T-helper 9 cell (primary cell): ENCODE data around the gene GPS1.

Source experiments
- DNase-seq: peaks from one replicate; pipeline ENCODE4 v3.0.0-alpha.2; 2020

GPS1 gene

DNA sequence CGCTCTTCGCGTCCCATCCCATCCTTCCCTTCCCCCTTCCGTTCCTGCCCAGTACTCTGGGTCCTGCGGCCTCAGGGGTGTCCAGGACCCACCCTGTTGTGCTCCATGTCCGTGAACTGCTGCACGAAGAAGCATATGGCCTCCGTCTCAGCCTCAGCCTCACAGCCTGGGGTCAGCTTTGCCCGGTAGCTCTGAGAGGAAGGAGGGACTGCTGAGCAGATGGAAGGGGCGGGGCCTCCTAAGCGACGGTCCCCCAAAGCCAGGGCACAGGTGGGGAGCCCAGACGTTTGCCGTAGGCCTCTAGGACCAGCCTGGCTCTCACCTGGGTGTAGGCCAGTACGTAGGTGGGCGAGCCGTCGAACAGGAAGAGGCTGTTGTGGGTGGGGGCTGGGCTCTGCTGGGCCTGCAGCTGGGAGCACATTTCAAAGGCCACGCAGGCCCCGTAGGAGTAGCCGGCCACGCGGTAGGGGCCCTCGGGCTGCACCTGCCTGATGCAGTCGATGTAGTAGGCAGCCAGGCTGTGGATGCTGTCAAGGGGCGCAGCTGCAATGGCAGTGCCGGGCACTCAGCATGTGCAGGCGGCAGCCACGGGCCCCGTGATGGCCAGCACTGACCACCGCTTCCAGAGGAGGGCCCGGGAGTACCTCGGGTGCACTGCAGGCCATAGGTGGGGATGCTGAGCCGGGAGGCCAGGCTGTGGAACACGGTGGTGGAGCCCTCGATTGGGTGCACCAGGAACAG is 28.5 kb downstream of the GPS1 start:
- no peak for DNase-seq

DNA sequence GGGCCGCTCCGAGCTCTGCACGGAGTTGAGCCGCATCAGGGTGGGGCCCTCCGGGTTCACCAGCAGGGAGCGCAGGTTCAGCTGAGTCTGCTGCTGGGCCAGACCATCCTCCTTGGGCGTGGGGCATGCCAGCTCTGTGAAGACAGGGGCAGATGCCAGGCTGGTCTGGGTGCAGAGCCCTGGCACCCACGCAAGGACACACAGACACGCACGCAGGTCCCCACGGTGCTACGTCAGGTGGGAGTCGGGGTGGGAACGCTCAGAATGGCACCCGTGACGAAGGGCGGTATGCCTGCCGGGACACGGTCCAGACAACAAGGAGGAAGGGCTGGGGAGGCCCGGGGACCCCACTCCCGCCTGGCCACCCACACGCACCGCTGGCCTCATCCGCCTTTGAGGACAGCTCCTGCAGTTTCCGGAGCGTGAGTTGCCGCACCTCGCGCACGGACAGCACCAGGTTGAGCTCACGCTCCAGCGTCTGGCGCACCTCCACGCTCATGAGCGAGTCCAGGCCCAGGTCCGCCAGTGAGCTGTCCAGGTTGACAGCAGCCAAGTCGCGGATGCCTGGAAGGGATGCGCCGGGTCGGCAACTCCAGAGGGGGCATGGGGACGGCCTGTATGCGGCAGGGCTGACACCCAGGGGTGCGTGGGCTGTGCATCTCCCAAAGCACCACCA is 29.2 kb downstream of the GPS1 start:
- DNase-seq, result no peak

DNA sequence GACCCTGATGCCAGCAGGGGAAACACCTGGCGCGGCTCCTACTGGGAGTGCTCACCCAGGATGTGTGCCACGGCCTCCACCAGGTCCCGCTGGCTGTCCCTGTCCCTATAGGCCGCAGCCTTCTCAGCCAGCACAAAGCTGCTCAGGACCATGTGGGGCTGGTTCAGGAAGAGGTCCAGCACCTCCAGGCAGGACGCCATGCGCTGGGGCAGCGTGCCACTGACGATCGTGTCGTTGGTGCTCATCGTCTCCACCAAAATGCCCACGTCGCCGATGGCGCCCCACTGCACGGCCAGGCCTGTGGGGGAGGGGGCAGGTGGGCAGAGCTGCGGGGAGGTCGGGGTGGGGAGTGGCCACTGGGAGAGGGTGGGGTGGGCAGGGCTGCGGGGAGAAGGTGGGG is 29.8 kb downstream of the GPS1 start:
- DNase-seq, result no peak

DNA sequence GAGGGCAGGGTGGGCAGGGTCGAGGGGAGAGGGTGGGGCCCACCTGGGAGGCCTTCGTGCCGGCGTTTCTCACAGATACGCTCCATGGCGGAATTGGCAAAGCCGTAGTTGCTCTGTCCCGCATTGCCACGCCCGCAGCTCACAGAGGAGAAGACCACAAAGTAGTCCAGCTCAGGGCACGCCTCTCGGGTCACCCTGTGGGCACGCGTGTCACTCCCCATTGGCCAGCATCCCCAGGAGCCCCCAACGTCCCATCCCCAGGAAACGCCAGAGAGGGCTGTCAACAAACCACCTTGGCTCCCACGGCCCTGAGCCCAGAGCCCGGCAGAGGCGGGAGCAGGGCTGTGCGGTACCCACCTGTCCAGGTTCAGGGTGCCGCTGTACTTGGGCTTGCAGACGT is 30.3 kb downstream of the GPS1 start:
- no peak for DNase-seq

DNA sequence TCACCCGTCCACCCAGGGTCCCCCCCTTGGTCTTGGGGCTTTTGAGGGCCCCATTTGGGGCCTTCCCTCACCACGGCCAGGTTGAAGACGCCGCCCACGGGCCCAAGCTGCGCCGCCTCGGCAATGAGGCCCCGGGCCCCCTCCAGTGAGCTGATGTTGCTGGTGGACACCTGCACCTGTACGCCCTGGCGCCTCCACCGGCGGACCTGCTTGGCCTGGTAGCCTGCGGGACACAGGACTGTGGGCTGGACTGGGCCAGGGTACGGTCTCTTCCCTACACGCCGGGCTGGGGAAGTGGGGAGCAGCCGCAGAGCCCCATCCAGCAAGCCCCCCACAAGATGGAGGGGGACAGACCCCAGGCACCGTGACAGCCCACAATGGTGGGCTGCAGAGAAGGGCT is 30.8 kb downstream of the GPS1 start:
- no peak for DNase-seq

DNA sequence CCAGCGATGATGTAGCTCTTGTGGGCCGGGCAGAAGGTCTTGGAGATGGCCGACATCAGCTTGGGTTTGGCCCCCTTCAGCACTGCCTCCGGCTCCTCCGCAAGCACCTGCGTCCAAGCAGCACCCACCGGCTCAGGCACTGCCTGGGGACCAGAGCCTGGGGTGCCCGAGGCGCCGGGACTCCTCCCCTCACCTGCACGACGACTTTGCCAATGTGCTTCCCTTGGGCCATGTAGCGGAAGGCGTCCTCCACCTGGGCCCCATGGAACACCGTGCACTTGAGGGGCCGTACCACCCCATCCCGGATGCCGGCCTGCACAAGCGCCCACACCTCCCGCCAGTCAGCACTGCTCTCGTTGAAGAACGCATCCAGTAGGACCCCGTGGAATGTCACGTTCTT is 31.3 kb downstream of the GPS1 start:
- no peak for DNase-seq

DNA sequence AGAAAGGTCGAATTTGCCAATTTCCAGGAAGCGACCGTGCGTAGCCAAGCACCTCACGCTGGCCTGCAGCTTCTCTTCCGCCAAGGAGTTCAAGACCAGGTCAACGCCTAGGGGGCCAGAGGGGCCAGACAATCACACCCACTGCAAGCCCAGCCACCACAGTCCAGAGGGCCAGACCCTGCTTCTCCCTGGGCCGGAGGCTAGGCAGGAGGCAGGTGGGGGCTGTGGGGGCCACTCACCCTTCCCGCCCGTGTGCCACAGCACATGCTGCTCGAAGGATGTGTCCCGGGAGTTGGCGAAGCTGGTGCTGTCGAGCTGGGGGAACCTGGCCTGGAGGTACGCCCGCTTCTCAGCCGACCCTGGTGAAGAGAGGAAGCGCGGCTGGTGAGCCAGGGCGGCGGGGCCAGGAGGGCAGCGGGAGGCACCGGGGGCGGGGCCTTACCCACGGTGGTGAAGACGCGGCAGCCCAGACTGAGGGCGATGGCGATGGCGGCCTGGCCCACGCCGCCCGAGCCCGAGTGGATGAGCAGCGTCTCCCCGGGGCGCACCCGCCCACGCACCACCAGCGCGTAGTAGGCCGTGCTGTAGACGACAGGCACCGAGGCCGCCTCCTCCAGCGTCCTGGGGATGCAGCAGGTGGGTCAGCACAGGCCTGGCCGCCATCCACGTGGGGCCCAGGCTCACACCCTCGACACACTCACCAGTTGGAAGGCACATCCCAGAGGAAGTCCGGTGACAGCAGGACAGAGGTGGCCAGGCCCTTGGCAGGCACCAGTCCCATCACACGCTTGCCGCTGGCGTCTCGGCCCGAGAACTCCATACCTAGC is 32.0 kb downstream of the GPS1 start:
- no peak for DNase-seq

DNA sequence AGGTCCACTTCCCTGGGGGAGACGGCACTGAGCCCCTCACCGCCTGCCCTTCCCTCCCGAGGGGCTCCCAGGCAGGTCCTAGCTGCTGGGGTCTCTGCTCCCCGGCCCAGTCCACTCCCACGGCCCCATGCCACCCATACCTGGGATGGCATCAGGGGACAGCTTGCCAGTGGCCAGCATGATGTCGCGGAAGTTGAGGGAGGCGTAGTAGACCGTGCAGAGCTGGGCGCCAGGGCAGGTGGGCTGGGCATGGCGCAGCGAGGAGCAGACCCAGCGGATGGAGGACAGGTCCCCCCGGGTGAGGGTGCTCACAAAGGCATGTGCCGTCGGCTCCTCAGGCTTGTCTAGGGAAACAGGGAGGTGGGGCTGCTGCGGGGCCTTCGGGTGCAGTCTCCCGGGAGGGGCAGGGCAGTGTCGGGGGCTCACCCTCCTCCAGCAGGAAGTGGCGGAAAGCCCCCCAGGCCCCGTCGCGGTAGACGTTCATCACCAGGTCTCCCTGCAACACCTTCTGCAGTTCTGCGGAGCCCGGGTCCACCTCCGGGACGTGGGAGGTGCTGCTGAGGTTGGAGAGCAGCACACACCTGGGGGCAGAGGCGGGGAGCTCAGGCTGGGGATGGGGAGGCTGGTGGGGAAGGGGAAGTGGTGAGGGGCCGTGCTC is 32.8 kb downstream of the GPS1 start:
- DNase-seq, result no peak

DNA sequence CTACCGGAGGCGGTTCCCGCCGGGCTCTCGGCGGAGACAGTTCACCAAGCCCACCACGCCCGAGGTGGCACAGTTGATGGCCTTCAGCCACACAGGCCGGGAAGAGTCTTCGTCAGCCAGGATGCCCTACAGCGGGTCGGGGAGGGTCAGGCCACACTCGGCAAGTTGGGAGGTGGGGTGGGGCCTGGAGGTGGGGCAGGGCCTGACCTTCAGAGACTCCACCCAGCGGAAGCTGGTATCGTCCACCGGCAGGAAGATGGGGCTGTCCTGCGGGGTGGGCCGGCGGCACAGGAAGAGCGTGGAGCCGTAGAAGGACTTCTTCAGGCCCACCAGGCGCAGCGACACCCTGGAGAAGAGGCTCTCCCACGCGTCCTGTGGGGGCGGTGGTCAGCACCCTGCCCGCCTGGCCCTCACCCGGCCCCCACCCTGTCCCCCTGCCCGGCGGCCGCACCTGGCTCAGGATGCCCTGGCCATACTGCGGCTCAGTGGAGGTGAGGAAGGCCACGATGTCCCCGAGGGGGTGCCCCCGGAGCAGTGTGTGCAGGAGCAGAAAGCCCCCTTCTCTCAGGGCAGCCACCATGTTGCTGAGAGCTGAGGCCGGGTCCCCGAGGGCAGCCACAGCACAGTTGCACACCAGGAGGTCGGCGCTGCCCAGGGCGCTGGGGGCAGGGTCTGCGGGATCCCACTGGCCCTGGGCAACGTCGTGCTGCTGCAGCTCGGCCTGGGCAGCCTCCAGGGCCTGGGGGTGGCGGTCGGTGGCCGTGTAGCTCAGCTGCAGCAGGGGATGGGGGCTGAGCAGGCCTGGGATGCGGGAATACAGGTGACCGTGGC is 33.5 kb downstream of the GPS1 start:
- DNase-seq, result no peak

DNA sequence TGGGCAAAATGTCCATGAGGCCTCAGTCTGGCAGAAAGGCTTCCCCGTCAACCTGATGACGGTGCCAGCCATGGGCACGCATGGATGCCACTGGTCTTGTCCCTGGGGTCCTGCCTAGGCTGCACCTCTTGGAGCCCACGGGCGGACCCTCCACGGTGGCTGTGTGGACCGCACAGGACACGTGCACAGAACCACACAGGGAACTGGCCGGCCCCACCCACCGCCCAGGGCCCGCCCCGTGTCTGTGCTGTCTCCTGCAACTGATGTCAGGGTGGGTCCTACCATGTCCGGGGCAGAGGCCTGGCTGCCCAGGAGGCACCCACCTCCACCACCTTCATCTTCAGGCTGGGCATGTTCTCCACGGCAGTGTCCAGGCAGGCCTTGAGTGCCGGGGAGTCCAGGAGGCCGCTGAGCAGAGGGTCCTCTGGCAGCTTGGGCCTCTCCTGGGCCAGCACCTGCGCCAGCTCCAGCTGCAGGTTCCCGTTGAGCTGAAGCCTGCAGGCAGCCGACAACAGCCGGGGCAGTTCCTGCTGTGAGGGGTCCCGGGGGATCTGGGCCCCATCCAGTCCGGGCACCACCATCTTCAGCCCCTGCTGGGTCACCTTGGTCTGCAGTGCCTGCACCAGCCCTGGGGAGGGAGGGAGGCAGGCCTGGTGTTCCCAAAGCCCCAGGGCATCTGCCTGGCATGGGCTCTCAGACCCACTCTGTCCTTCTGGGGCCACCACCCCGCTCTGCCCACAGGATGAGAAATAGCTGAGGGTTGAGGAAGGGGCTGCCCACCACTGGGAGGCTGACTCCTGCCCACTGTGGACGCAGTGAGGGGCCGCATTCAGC is 34.5 kb downstream of the GPS1 start:
- no peak for DNase-seq

DNA sequence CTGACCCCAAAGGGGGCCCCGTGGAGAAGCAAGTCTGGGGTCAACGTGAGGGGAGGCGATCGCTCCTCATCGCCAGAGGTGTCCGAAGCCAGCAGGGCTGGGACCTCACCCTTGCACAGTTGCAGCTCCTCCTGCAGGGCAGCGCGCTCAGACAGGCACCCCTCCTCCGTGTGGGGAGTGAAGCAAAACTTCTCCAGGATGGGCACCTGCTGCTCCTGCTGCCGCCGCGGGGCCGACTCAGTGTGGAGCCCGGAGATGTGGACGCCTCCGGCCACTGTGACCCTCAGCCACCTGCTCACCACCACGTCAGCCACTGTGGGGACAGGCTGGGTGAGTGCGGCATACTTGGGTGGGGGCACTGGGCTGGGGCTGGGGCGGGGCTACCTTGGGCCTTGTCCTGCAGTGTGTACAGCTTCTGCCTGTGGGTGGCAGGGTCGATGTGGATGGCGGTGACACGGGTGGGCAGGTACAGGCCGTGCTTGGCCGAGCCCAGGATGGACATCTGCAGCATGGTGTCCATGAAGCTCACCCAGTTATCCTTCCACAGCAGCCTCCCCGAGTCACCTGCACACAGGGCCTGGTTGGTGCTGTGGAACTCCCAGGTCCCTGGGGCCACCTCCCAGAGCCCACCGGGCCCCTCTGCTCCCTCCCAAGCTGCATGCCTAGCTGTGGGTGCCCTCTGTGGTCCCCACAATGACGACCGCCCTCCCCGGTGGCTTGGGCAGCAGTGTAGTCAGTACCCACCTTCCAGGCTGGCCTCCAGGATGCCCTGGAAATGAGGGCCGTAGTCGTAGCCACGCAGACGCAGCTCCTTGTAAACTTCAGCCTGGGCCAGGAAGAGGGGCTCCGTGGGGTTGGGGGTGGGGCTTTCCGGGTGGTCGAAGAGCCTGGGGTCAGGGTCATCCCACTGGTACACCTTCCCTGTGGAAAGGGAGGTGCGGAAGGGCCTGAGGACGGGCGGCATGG is 35.5 kb downstream of the GPS1 start:
- no peak for DNase-seq

DNA sequence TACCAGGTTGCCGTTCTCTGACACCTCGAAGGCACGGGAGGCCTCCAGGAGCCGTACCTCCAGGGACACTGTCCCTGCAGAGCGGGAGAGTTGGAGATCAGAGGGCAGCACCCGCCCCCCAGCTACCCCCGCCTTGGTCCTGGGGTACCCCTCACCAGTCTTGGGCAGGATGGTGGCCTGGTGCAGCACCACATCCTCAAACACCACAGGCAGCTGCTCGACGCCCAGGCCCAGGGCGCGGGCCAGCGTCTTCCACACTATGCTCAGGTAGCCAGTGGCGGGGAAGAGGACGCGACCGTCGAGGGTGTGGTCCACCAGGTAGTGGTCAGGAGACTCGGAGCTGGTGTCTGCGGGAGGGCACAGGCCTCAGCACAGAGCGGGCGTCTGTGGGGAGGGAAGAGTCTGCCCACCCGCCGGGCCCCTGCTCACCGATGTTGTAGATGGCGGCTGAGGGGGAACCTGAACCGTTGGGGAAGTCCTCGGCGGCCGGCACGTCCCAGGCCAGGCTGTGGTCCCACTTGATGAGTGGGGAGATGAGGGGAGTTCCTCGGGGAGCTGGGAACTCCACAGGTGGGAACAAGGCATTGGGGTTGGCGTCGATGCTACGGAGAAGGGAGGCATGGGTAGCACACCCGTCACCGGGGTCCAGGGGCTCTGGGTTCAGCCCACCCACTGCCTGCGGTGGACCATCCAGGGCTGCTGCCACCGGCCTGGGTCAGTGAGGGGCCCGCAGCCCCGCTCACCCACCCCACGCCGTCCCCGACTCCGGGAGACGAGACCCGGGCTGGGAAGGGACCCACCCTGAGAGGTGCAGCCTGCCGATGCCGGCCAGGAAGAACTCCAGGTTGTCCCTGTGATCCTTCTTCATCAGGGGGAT is 36.5 kb downstream of the GPS1 start:
- DNase-seq, result no peak

DNA sequence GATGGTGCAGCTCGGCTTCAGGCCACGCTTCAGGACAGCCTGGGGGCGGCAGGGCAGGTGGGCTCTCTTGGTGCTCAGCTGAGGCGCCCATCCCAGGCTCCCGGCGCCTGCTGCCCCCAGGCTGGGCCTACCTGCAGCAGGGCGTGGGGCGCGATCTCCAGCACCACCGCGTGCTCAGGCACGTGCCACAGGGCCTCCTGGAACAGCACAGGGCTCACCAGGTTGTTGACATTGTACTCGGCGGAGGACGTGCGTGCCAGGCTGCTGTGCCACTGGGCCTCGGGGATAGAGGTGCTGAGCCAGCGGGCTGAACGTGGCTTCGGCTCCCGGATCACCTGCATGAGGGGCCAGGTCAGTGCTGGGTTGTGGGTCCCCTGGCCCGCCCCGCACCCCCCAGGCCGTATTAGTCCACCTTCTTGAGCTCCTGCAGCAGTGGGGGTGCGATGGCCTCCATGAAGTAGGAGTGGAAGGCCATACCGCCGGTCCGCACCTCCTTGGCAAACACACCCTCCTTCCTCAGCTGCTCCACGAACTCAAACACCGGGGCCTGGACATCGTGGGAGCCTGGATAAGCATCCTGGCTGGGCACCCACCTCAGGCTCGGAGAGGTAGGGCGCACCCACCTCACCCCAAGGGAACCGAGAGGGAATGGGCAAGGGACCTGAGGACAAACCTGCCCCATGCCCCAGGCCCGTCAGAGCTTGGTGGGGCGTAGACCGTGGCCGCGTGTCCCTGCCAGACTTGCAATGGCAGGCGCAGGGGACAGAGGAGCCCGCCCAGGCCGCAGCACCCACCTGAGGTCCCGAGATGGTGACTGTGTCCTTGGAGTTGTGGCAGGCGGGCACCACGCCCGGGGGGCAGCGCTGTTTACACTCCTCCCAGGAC is 37.4 kb downstream of the GPS1 start:
- DNase-seq, result no peak

DNA sequence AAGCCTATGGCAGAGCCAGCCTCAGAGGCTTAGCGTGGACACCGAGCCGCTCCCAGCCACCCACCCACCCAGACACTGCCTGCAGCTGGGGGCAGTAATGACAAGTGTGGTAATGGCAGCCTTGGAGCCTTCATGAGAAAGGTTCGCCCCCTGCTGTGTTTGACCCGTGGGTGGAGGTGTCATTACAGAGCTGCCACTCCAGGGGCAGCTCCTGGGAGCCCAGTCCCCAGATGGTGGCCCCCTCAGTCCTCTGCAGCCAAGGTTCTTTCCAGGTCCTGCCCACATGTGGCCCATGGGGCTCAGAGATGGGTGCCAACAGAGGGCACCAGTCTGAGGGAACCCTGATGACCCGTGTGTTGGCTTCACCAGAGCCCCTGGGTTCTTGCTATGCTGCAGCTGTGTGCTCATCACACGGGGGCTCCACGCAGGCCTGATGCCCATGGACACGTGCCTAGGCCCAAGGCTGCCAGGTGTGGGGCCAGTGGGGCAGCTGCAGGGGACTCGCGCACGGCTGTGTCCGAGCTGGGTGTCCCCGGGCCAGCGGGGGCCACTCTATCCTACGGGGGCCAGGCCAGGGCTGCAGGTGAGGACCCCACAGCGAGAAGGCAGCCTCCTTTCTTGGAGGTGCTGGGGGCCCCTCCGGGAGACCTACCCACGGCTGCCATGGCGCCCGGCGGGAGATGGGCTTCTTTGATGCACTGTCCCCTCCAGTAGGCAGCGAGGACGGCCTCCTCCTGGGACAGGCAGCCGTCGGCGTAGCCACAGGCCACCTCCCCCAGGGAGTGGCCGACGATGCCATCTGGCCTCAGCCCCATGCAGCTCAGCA is 38.2 kb downstream of the GPS1 start:
- DNase-seq, result no peak

DNA sequence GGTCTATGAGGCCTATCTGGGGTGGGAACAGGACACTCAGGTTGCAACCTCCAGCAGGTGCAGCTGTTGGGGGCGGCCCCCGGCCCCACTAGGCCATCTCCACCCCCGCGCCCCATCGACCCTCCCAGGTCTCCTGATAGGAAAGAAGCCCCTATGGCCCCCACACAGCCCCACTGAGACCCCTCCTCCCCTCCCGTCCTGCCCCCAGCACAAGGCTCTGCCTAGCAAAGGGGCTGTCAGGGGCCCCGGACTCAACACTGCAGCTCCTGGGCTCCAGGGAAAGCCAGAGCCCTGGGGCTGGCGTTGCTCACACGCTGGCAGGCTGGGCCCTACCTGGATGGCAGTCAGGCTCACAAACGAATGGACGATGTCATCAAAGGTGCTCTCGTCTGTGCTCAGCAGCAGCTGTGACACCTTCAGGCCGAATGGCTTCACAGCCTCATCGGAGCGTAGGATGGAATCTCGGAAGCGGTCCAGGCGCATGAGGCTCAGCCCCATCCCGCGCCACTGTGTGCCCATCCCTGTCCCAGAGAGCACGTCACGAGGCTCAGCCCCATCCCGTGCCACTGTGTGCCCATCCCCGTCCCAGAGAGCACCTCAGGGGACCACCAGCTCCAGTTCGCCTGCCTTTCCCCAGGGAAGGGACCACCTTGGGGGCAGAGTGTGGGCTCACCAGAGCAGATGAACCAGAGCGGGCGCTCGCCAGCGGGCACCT is 39.0 kb downstream of the GPS1 start:
- DNase-seq, result no peak
